Left renal cortex interstitium (tissue), 4 donors: Measurements from ENCODE around the gene NFIC. TPM values are rescaled to one million over a fixed set of nuclear protein-coding genes. Genes with fewer than 3 reads are reported as not detected.
"Not testable (repeated sequence)": the region's sequence is repeated elsewhere in the genome, so short reads cannot be mapped to it uniquely, and the experiment has no call there.

Experiments used
- DNase-seq, 4 donors: peaks; one replicate each; pipeline ENCODE4 v3.0.0-alpha.2; 2013; ENCODE audit warnings: low read depth in 4 of 4, low spot score in 2 of 4, missing footprints in 1 of 4
- polyA plus RNA-seq, 4 donors: library from polyadenylated mRNA; unstranded; fragments of 120-200 nt; gene quantifications; one replicate each; pipeline ENCODE4 v1.2.1, GENCODE V29; 2013; ENCODE audit not compliant: insufficient read length in 4 of 4

Gene NFIC
- polyA plus RNA-seq, 4 donors: 18.7 to 37.9 (median 26.0) TPM

DNA sequence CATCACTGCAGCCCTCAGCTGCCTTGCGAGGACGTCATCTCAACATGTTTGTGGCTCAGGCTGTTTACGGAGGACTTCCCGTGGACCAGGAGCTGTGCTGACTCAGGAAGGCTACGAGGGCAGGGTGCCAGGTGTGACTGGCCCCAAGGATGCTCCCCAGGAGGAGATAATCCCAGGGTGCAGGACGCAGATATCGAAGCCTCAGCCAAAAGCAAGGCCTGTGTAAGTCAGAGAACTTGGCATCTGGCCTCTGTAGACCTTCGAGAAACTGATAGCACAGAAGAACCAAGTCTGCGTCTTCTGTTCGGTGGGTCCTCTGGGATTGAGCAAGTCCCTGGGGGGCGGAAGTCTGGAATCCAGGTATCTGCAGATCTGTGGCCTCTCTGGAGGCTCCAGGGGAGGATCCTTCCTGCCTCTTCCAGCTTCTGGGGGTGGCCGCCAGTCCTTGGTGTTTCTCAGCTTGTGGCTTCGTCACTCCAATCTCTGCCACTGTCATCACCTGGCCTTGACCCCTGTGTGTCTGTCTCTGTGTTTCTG is 136.7 kb downstream of the NFIC start:
- no peak for DNase-seq

GRCh38 chr19:3504735-3505134 is 138.4 kb downstream of the NFIC start:
- DNase-seq: no peak

- DNase-seq: peak; percentile 86 to 97 (median 94)
These were observed 139.4 kb downstream of the NFIC start, which contains the start of gene FZR1 for GRCh38 chr19:3505598-3506383. FZR1 (plus strand) TSS chr19:3506311; CDS start chr19:3522990, 16,679 bp downstream.

GRCh38 chr19:3506384-3507340 is 140.3 kb downstream of the NFIC start:
- DNase-seq: no peak

GRCh38 chr19:3507371-3508120 is 141.2 kb downstream of the NFIC start:
- DNase-seq: no peak

DNA sequence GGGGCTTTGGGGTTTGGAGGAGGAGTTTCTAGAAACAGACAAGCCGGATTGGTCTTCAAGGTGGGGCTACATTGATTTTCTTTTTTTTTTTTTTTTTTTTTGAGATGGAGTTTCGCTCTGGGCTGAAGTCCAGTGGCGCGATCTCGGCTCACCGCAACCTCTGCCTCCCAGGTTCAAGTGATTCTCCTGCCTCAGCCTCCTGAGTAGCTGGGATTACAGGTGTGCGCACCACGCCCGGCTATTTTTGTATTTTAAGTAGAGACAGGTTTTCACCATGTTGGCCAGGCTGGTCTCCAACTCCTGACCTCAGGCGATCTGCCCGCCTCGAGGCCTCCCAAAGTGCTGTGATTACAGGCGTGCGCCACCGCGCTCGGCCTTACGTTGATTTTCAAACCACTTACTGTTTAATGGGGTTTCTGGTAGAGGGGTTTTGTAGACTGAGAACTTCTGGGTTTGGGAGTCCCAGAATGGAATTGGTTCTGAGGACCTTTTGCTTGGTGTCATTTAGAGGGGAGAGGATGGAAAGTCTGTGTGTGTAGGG is 141.8 kb downstream of the NFIC start:
- not testable (repeated sequence) for DNase-seq

DNA sequence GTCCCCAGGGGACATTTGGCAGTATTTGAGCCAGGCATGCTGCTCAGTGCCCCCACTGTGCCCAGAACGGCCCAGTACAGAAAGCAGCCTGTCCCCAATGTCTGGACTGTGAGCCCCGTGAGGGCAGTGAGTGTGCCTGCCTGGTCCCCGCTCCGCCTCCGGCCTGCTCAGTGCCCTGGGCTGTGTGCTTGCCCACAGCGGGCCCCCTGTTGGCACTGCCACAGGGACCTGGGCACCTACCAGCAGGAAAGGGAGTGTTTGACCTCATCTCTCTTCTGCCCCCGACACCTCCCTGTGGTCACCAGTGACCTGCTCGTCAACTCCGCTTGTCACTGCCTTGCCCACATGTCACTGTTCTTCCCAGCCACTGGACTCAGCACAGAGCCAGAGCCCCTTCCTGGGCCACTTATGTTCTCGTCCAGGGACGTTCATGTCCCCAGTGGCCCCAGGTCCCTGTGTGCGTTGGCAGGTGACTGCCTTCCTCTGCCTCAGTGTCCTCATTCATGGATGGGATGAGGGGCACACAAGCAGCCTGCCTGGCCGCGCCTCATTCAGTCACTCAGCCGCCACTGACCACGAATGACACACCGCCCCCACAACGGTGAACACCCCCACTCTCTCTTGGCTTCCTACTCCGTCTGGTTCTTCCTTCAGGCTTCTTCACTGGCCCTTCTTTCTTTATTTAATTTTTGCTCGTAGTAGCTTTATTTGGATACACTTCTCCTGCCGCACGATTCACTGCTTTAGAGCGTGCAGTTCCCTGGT is 142.6 kb downstream of the NFIC start:
- DNase-seq: no peak

DNA sequence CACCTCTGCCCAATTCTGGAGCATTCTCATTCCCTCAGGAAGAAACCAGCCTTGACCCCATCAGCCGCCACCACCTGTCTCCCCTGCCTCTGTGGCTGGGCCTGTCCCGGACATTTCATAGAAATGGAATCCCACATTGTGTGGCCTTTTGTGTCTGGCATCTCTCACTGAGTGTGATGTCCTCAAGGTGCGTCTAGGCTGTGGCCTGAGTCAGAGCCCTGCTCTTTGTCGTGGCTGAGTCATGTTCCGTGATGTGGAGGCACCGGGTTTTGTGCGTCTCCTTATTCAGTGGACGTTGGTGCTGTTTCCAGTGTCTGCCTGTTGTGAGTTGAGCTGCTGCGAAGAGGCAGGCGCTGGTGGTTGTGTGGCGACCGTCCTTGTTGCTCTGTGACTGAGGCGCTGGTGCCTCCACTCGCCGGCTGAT is 143.2 kb downstream of the NFIC start:
- DNase-seq: no peak

GRCh38 chr19:3510727-3511126 is 144.3 kb downstream of the NFIC start:
- DNase-seq: no peak

- no peak for DNase-seq
These were observed 145.3 kb downstream of the NFIC start for GRCh38 chr19:3511506-3512251.

DNA sequence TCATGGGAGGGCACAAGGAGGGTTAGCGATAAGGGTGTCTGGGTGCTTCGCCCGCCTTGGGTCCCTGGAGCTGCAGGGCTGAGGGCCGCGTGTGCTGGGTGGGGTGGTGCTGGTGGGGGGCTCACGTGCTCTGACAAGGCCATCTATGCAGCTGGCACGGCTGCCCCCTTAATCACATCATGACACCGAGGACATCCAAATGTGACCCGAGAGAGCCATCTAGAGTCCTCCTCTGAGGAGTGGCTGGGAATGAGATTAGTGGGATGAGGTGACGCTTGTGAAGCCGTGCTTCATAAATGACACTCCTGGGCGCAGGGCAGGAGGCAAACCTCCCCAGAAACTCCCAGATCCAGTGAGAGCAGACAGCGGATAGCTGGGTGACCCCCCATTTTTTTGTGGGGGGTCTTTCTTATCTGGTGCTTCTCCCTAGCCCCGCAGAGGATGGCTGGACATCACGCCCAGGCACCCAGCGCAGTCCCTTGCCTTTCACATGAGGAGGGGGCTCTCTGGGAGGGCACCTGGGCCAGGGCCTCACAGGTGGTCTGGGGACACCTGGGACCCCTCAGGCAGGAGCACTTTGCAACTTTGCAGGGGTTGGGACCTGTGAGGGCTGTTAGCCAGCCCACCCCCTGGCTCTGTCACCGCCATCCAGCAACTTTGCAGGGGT is 146.3 kb downstream of the NFIC start:
- no peak for DNase-seq

- no peak for DNase-seq
These were observed 147.1 kb downstream of the NFIC start for GRCh38 chr19:3513229-3514140.

GRCh38 chr19:3514930-3515329 is 148.5 kb downstream of the NFIC start:
- DNase-seq: no peak

DNA sequence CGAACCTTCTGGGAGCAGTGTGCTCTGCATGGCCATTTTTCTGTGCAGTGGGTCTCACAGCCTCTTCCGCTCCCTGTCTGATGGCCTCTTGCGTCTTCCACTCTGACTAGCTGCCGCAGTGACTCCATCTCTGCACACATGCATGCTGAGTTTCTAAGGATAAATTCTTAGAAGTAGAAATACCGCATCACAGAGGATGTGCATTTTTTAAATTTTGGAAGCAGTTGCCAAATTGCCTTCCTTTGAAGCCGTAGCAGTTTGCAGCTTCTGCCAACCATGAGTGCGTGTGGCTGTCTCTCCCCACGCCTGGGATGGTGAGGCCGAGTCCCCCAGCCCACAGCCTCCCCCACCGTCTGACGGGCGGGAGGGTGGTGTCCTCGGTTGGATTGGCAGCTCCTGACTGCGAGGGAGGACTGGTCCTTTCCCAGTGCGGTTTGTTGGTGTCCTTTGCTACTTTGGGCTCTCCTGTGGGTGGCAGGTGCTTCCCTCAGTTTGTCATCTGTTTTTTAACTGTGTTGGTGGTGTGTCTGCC is 149.6 kb downstream of the NFIC start:
- no peak for DNase-seq

DNA sequence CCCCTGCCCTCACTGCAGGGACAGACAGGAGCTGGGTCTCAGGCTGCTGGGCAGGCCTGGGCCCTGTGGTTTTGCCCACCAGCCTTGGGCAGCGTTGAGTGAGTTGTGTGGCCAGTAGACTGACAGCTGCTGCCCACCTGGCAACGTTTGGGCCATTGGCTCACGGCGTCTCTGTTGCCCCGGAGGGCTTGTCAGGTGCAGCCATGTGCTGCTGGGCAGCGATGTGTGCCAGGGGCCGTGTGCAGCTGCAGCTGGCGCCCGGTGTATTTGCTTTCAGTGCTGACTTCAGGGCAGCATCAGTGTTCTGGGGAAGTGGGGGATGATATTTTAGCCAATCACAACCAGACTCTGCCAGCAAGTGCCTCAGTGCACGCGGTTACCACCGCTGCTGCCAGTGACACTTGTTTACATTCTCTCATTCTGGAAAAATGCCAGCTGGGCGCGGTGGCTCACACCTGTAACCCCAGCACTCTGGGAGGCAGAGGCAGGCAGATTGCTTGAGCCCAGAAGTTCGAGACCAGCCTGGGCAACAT is 150.4 kb downstream of the NFIC start:
- no peak for DNase-seq

GRCh38 chr19:3517638-3518037 is 151.3 kb downstream of the NFIC start:
- DNase-seq: no peak

DNA sequence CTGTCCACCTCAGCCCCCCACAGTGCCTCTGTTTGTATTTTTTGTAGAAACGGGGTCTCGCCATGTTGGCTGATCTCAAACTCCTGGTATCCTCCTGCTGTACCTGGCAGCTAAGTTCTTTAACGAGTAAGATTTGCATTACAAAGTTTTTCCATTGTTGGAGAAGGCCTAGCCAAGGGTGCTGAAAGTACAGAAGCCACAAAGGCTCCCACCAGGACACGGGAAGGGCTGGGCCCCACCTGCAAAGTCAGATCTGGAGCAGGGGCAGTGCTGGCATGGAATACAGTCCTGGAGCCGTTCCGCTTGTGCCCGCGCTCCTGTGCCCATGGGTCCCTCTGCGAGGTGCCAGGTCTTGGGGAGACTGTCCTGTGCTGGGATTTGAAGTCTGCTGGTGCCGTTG is 151.9 kb downstream of the NFIC start:
- no peak for DNase-seq
